PC-9 (cell line): ENCODE results near the gene CACNG6.

Experiments used
- CTCF ChIP-seq: fragments of 200-600 bp; sonication (generic); conservative IDR thresholded peaks from 2 replicates; pipeline ENCODE4 v1.6.1; 2017; ENCODE audit warnings: mixed run types, antibody characterized with exemption, mild to moderate bottlenecking, moderate library complexity
- EZH2 ChIP-seq: fragments of 200-600 bp; sonication (generic); IDR thresholded peaks from 2 replicates; pipeline ENCODE4 v1.8.0; 2017; ENCODE audit warnings: antibody characterized with exemption, low read depth

GRCh38 chr19:54024660-54025059, 33.2 kb downstream of the CACNG6 start:
- TF ChIP-seq EZH2 (no peak), CTCF (no peak)
